IMR-90 (cell line): ENCODE results near the gene ACCSL. TPM values are rescaled to one million over a fixed set of nuclear protein-coding genes. Genes with fewer than 3 reads are reported as not detected.

Source experiments
- ATAC-seq: fragments of 200-7000 bp; cut with Tn5 transposase; 2 replicates; pipeline ENCODE4 v1.9.1; 2020; ENCODE audit warnings: low read depth, mild to moderate bottlenecking, moderate library complexity
- BruUV-seq: library from RNA; stranded (reverse); fragments of 400-500 nt; replicated peaks from 2 replicates; lab custom pipeline; 2021; lab: Mats Ljungman, UMichigan
- CTCF ChIA-PET: fragments of 300-600 bp; formaldehyde crosslinking; extraction: SDS; loops from one replicate; lab custom pipeline; 2021; ENCODE audit warnings: antibody characterized with exemption; lab: Yijun Ruan, JAX
- POLR2A ChIA-PET: fragments of 300-600 bp; sonication (Branson Sonifier 250); formaldehyde crosslinking; loops from one replicate; lab custom pipeline; 2022; ENCODE audit warnings: antibody characterized with exemption; ENCODE audit not compliant: unreplicated experiment; lab: Charles Lee
- DNase-seq: peaks from one replicate; pipeline ENCODE4 v3.0.0; 2013
- H2AFZ ChIP-seq: replicated peaks from 2 replicates; pipeline ENCODE3; 2013; ENCODE audit warnings: low read length, mild to moderate bottlenecking; ENCODE audit not compliant: poor library complexity
- H2AK5ac ChIP-seq: 2 replicates; pipeline ENCODE4 v1.6.1; 2013; ENCODE audit warnings: low read depth, low read length, inconsistent platforms
- H2AK9ac ChIP-seq: replicated peaks from 2 replicates; pipeline ENCODE3; 2013; ENCODE audit warnings: mild to moderate bottlenecking, low read depth, low read length, moderate library complexity; ENCODE audit not compliant: poor library complexity
- H2BK120ac ChIP-seq: 2 replicates; pipeline ENCODE4 v1.6.1; 2013; ENCODE audit warnings: low read depth, low read length, inconsistent platforms
- H2BK15ac ChIP-seq: 3 replicates; pipeline ENCODE4 v1.6.1; 2013; ENCODE audit warnings: low read depth, low read length, inconsistent platforms
- H2BK20ac ChIP-seq: 2 replicates; pipeline ENCODE4 v1.6.1; 2013; ENCODE audit warnings: low read depth, mild to moderate bottlenecking, inconsistent platforms, low read length, moderate library complexity
- H2BK5ac ChIP-seq: 2 replicates; pipeline ENCODE4 v1.6.1; 2013; ENCODE audit warnings: mild to moderate bottlenecking, low read depth, low read length, inconsistent platforms; ENCODE audit not compliant: poor library complexity, severe bottlenecking
- H3K14ac ChIP-seq: replicated peaks from 2 replicates; pipeline ENCODE4 v1.6.1; 2013; ENCODE audit warnings: low read depth, low read length, inconsistent platforms
- H3K18ac ChIP-seq: 2 replicates; pipeline ENCODE4 v1.6.1; 2013; ENCODE audit warnings: low read depth, low read length, control low read depth
- H3K23ac ChIP-seq: 2 replicates; pipeline ENCODE4 v1.6.1; 2013; ENCODE audit warnings: low read depth, low read length, inconsistent platforms
- H3K27ac ChIP-seq: 2 replicates; pipeline ENCODE4 v1.5.1; 2013; ENCODE audit warnings: mild to moderate bottlenecking, control low read depth, low read length; ENCODE audit not compliant: insufficient read depth
- H3K27me3 ChIP-seq: 2 replicates; pipeline ENCODE4 v1.6.1; 2013; ENCODE audit warnings: low read length; ENCODE audit not compliant: control insufficient read depth, insufficient read depth
- H3K36me3 ChIP-seq: 2 replicates; pipeline ENCODE4 v1.6.1; 2013; ENCODE audit warnings: low read length, mixed read lengths; ENCODE audit not compliant: control insufficient read depth, insufficient read depth
- H3K4ac ChIP-seq: 2 replicates; pipeline ENCODE4 v1.6.1; 2013; ENCODE audit warnings: low read depth, low read length, inconsistent platforms
- H3K4me1 ChIP-seq: 2 replicates; pipeline ENCODE4 v1.6.1; 2013; ENCODE audit warnings: low read length, mixed read lengths; ENCODE audit not compliant: control insufficient read depth, insufficient read depth
- H3K4me2 ChIP-seq: 2 replicates; pipeline ENCODE4 v1.6.1; 2013; ENCODE audit warnings: low read depth, mild to moderate bottlenecking, control low read depth, low read length, moderate library complexity
- H3K4me3 ChIP-seq: 2 replicates; pipeline ENCODE4 v1.5.1; 2013; ENCODE audit warnings: low read depth, mild to moderate bottlenecking, control low read depth, low read length, moderate library complexity; ENCODE audit not compliant: insufficient read depth
- H3K56ac ChIP-seq: 2 replicates; pipeline ENCODE4 v1.6.1; 2013; ENCODE audit warnings: low read length, inconsistent platforms; ENCODE audit not compliant: insufficient read depth; ENCODE audit errors: extremely low read depth
- H3K79me1 ChIP-seq, 2 experiments: 2 replicates each; pipeline ENCODE4 v1.6.1; 2013; ENCODE audit warnings: low read length in 2 of 2, inconsistent platforms in 1 of 2, low read depth in 1 of 2
- H3K9ac ChIP-seq: 2 replicates; pipeline ENCODE4 v1.6.1; 2013; ENCODE audit warnings: low read depth, low read length, control low read depth
- H3K9me1 ChIP-seq: 2 replicates; pipeline ENCODE4 v1.6.1; 2013; ENCODE audit warnings: low read length, inconsistent platforms; ENCODE audit not compliant: insufficient read depth
- H3K9me3 ChIP-seq: 2 replicates; pipeline ENCODE4 v1.6.1; 2013; ENCODE audit warnings: low read length; ENCODE audit not compliant: control insufficient read depth, insufficient read depth
- H4K20me1 ChIP-seq: 2 replicates; pipeline ENCODE4 v1.6.1; 2013; ENCODE audit warnings: low read length, inconsistent platforms; ENCODE audit not compliant: insufficient read depth
- H4K5ac ChIP-seq: 2 replicates; pipeline ENCODE4 v1.6.1; 2013; ENCODE audit warnings: mild to moderate bottlenecking, low read depth, low read length, control low read depth
- H4K8ac ChIP-seq, 2 experiments: 2 replicates each; pipeline ENCODE4 v1.6.1; 2013; ENCODE audit warnings: low read depth in 2 of 2, low read length in 2 of 2, control low read depth in 1 of 2, inconsistent platforms in 1 of 2
- H4K91ac ChIP-seq: 2 replicates; pipeline ENCODE4 v1.6.1; 2013; ENCODE audit warnings: low read depth, low read length, inconsistent platforms; ENCODE audit not compliant: insufficient read depth
- CHD1 ChIP-seq: IDR thresholded peaks from 2 replicates; pipeline ENCODE4 v1.6.1; 2012; ENCODE audit warnings: low read depth, low read length, improper control_type of control experiment
- MAFK ChIP-seq: IDR thresholded peaks from 2 replicates; pipeline ENCODE4 v1.6.1; 2012; ENCODE audit warnings: low read depth, low read length, improper control_type of control experiment
- RCOR1 ChIP-seq: IDR thresholded peaks from 2 replicates; pipeline ENCODE4 v1.6.1; 2012; ENCODE audit warnings: mild to moderate bottlenecking, low read length, improper control_type of control experiment; ENCODE audit not compliant: insufficient replicate concordance
- SMC3 ChIP-seq: fragments of 150-350 bp; IDR thresholded peaks from 2 replicates; pipeline ENCODE4 v1.6.1; 2016; ENCODE audit warnings: low read depth, mild to moderate bottlenecking, antibody characterized with exemption, low read length, moderate library complexity
- WGBS, 2 experiments: methylation state at CpG; one replicate each; pipeline versions ENCODE4 v1.1.5 to v1.1.7; 2013; ENCODE audit warnings: missing lambda C conversion rate in 2 of 2; ENCODE audit not compliant: insufficient read length in 1 of 2; ENCODE audit errors: extremely low coverage in 2 of 2; 5-methylcytosine and 5-hydroxymethylcytosine counted together
- dilution Hi-C: fragments of 300-500 bp; cut with HindIII; formaldehyde crosslinking; loops from one replicate; pipeline ENCODE4 v1.14.3; 2018; ENCODE audit warnings: low sequenced_read_pairs; ENCODE audit not compliant: unreplicated experiment
- in situ Hi-C: fragments of 300-500 bp; cut with MboI; formaldehyde crosslinking; loops from 3 replicates; pipeline ENCODE4 v1.14.3; 2019; ENCODE audit warnings: low sequenced_read_pairs, inconsistent platforms, mixed read lengths
- intact Hi-C: fragments of 100-400 bp; cut with micrococcal nuclease; formaldehyde crosslinking; loops from 2 replicates; pipeline ENCODE4 v1.10.0; 2022
- polyA plus RNA-seq, 3 experiments: library from polyadenylated mRNA; depleted of rRNA; stranded (reverse); fragments of >200 nt; gene quantifications; 2 replicates each; pipeline ENCODE4 v1.2.3, GENCODE V29; 2012; ENCODE audit warnings: low replicate concordance in 1 of 3
- total RNA-seq: library from RNA; depleted of rRNA; stranded (reverse); fragments of >200 nt; gene quantifications from 2 replicates; pipeline ENCODE4 v1.2.3, GENCODE V29; 2012

ACCSL gene
- total and polyA plus RNA-seq, 2 of the 4 experiments (the other 2 are of a cell fraction) = not detected

- no peak overlapping the region for H4K8ac ChIP-seq
- 80% methylated on average over 1 of the region's 5 CpGs; no CpG with 5 or more reads in 1 of the 2 experiments for WGBS, 2 experiments
- H2BK120ac ChIP-seq = no peak overlapping the region
- H3K36me3 ChIP-seq = no peaks in the 10 kb centered on the region
- no peak overlapping the region for H3K14ac ChIP-seq
- no peak overlapping the region for H3K56ac ChIP-seq
- H3K27ac ChIP-seq = no peak overlapping the region
- no peaks in the 10 kb centered on the region for H3K79me1 ChIP-seq
- no peak overlapping the region for H2AK5ac ChIP-seq
- no peak overlapping the region for H2AK9ac ChIP-seq
- TF ChIP-seq CHD1 (no peak), SMC3 (no peak), RCOR1 (no peak), MAFK (no peak)
- no peak overlapping the region for H2BK5ac ChIP-seq
- H4K20me1 ChIP-seq = no peaks in the 10 kb centered on the region
- H2BK20ac ChIP-seq = no peak overlapping the region
- H3K9me3 ChIP-seq = no peaks in the 10 kb centered on the region
- in situ Hi-C loops (no loop called here), intact Hi-C loops (no loop called here), dilution Hi-C loops (no loop called here)
- H3K9ac ChIP-seq = no peak overlapping the region
- ChIA-PET POLR2A (no interaction called here), CTCF (no interaction called here)
- H4K91ac ChIP-seq = no peak overlapping the region
- H3K18ac ChIP-seq = no peak overlapping the region
- no peak overlapping the region for H2BK15ac ChIP-seq
- no peaks in the 10 kb centered on the region for H3K4me1 ChIP-seq
- no peak overlapping the region for H2AFZ ChIP-seq
- no peak overlapping the region for H3K4me2 ChIP-seq
- no peaks in the 10 kb centered on the region; the same call in 1 of the 2 replicates for H3K27me3 ChIP-seq
- no TSS peak for BruUV-seq
- ATAC-seq = no peak
- H4K5ac ChIP-seq = no peak overlapping the region
- no peak overlapping the region; the same call in 1 of the 2 replicates for H3K23ac ChIP-seq
- no peak overlapping the region for H3K4ac ChIP-seq
- no peak for DNase-seq
- no peak overlapping the region for H3K4me3 ChIP-seq
- H3K9me1 ChIP-seq = no peaks in the 10 kb centered on the region
These were observed 36.1 kb downstream of the ACCSL start for GRCh38 chr11:44083906-44084305.
